Bronchus fibroblast of lung (primary cell): ENCODE measurements around the gene PPP1R3A. TPM values are rescaled to one million over a fixed set of nuclear protein-coding genes. Genes with fewer than 3 reads are reported as not detected.

ENCODE experiments used
- total RNA-seq: library from RNA; depleted of rRNA; stranded (reverse); fragments of >200 nt; gene quantifications from 2 replicates; pipeline ENCODE4 v1.2.3, GENCODE V29; 2015

Gene PPP1R3A, protein sequence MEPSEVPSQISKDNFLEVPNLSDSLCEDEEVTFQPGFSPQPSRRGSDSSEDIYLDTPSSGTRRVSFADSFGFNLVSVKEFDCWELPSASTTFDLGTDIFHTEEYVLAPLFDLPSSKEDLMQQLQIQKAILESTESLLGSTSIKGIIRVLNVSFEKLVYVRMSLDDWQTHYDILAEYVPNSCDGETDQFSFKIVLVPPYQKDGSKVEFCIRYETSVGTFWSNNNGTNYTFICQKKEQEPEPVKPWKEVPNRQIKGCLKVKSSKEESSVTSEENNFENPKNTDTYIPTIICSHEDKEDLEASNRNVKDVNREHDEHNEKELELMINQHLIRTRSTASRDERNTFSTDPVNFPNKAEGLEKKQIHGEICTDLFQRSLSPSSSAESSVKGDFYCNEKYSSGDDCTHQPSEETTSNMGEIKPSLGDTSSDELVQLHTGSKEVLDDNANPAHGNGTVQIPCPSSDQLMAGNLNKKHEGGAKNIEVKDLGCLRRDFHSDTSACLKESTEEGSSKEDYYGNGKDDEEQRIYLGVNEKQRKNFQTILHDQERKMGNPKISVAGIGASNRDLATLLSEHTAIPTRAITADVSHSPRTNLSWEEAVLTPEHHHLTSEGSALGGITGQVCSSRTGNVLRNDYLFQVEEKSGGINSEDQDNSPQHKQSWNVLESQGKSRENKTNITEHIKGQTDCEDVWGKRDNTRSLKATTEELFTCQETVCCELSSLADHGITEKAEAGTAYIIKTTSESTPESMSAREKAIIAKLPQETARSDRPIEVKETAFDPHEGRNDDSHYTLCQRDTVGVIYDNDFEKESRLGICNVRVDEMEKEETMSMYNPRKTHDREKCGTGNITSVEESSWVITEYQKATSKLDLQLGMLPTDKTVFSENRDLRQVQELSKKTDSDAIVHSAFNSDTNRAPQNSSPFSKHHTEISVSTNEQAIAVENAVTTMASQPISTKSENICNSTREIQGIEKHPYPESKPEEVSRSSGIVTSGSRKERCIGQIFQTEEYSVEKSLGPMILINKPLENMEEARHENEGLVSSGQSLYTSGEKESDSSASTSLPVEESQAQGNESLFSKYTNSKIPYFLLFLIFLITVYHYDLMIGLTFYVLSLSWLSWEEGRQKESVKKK
- total RNA-seq, result not detected in 2 replicates

DNA sequence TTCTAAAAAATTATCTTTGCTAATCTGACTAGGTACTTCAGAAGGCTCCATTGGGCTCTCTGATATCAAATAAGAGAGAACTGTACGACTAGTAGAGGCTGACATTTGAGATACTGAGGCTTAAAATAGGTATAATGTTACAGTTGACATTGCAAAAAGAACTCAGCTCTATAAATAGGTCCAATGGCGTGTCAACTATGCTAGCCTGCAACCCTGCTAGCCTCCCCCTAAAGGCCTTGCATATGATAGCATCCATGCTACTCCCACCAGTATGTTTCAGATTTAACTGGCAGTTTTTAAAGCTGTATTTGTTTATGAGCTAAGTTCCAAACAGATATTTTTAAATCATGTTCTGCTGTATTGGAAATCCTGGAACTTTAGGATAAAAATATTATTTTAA lies at the start of gene PPP1R3A:
PPP1R3A (minus strand) TSS at position 64 of the 400 bp plus-strand sequence; CDS start at position 51, 13 bp downstream.

